22Rv1 (cell line): Measurements from ENCODE around the gene FRMD1.

Experiments
- ZFX ChIP-seq: fragments of 450-650 bp; IDR thresholded peaks from 2 replicates; pipeline ENCODE4 v1.6.1; 2017; ENCODE audit warnings: antibody characterized with exemption, borderline replicate concordance
- TF ChIP-seq, protein P1 (sequence below): fragments of 450-650 bp; IDR thresholded peaks from 2 replicates; pipeline ENCODE4 v1.5.1; 2017; ENCODE audit warnings: mild to moderate bottlenecking

DNA sequence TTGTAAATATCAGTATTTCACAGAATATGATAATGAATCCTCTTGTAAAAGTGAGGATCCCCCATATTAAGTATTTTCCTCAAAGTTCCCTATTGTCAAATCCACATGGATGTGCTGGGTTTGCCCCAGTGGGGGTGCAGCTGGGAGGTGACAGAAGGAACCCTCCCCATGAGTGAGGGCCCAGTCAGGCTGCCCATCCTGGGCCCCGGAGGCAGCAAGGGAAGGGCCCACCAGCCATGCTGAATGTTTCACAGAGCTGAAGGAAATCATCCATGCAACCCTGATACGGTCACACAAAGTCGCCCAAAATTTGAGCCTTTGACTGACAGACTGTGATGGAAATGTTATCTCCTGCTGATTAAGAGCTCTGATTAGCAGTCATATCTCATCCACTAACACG is 39.7 kb downstream of the FRMD1 start:
- TF ChIP-seq, protein P1, sequence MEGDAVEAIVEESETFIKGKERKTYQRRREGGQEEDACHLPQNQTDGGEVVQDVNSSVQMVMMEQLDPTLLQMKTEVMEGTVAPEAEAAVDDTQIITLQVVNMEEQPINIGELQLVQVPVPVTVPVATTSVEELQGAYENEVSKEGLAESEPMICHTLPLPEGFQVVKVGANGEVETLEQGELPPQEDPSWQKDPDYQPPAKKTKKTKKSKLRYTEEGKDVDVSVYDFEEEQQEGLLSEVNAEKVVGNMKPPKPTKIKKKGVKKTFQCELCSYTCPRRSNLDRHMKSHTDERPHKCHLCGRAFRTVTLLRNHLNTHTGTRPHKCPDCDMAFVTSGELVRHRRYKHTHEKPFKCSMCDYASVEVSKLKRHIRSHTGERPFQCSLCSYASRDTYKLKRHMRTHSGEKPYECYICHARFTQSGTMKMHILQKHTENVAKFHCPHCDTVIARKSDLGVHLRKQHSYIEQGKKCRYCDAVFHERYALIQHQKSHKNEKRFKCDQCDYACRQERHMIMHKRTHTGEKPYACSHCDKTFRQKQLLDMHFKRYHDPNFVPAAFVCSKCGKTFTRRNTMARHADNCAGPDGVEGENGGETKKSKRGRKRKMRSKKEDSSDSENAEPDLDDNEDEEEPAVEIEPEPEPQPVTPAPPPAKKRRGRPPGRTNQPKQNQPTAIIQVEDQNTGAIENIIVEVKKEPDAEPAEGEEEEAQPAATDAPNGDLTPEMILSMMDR, result no peak
- TF ChIP-seq ZFX, result no peak
